H1 (cell line): ENCODE measurements around the gene COL26A1. TPM values are rescaled to one million over a fixed set of nuclear protein-coding genes. Genes with fewer than 3 reads are reported as not detected.

Experiments used
- CTCF ChIA-PET: fragments of 300-600 bp; sonication (Branson Sonifier 250); formaldehyde crosslinking; loops from one replicate; lab custom pipeline; 2021; ENCODE audit not compliant: partially characterized antibody; lab: Charles Lee
- POLR2A ChIA-PET: fragments of 300-600 bp; sonication (Branson Sonifier 250); formaldehyde crosslinking; loops from one replicate; lab custom pipeline; 2021; ENCODE audit warnings: inconsistent platforms; ENCODE audit not compliant: partially characterized antibody; lab: Charles Lee
- DNase-seq, 2 experiments: peaks; one replicate each; pipeline versions ENCODE4 v3.0.0 to v3.0.0-alpha.2; 2010 to 2022; ENCODE audit warnings: low spot score in 2 of 2, low read depth in 1 of 2, mixed read lengths in 1 of 2
- FAIRE-seq: peaks from 2 replicates; lab custom pipeline; 2011; peaks lifted over from hg19 to GRCh38; lab: Jason Lieb, UNC
- H2AFZ ChIP-seq: 2 replicates; pipeline ENCODE4 v1.8.1; 2012; ENCODE audit warnings: low read length, inconsistent platforms
- H2AK5ac ChIP-seq: 2 replicates; pipeline ENCODE4 v1.6.1; 2013; ENCODE audit warnings: low read depth, low read length
- H2BK120ac ChIP-seq: replicated peaks from 2 replicates; pipeline ENCODE3; 2013; ENCODE audit warnings: low read depth, low read length, inconsistent platforms
- H2BK12ac ChIP-seq: 2 replicates; pipeline ENCODE4 v1.6.1; 2013; ENCODE audit warnings: low read depth, low read length
- H2BK15ac ChIP-seq: 2 replicates; pipeline ENCODE4 v1.6.1; 2013; ENCODE audit warnings: low read length
- H2BK20ac ChIP-seq: 2 replicates; pipeline ENCODE4 v1.6.1; 2013; ENCODE audit warnings: low read length
- H2BK5ac ChIP-seq: 2 replicates; pipeline ENCODE4 v1.6.1; 2013; ENCODE audit warnings: low read depth, low read length
- H3K14ac ChIP-seq: 2 replicates; pipeline ENCODE4 v1.6.1; 2013; ENCODE audit warnings: inconsistent platforms; ENCODE audit not compliant: insufficient read length
- H3K18ac ChIP-seq: 2 replicates; pipeline ENCODE4 v1.6.1; 2013; ENCODE audit warnings: low read length; ENCODE audit errors: extremely low read depth
- H3K23ac ChIP-seq: 2 replicates; pipeline ENCODE4 v1.6.1; 2013; ENCODE audit warnings: inconsistent platforms; ENCODE audit not compliant: insufficient read length
- H3K23me2 ChIP-seq: 2 replicates; pipeline ENCODE4 v1.6.1; 2013; ENCODE audit warnings: low read depth, low read length
- H3K27ac ChIP-seq: 2 replicates; pipeline ENCODE4 v1.6.1; 2011; ENCODE audit warnings: low read depth, low read length, inconsistent platforms
- H3K27me3 ChIP-seq, 4 experiments: replicated peaks in 1 of 4; 1 replicate in 1 of 4; 2 replicates in 3 of 4; pipeline versions ENCODE4 v1.6.1 to v1.8.1; 2011 to 2013; ENCODE audit warnings: low read length in 3 of 4, mild to moderate bottlenecking in 3 of 4, inconsistent platforms in 2 of 4, mixed read lengths in 2 of 4, moderate library complexity in 1 of 4; ENCODE audit not compliant: control insufficient read depth in 3 of 4, insufficient read depth in 3 of 4; ENCODE audit errors: extremely low read depth in 1 of 4
- H3K36me3 ChIP-seq, 4 experiments: 2 replicates each; pipeline versions ENCODE4 v1.6.1 to v1.8.1; 2011 to 2013; ENCODE audit warnings: mild to moderate bottlenecking in 4 of 4, low read length in 3 of 4, moderate library complexity in 2 of 4, control low read depth in 1 of 4, inconsistent platforms in 1 of 4; ENCODE audit not compliant: insufficient read depth in 4 of 4, control insufficient read depth in 2 of 4
- H3K4ac ChIP-seq: replicated peaks from 2 replicates; pipeline ENCODE3; 2013; ENCODE audit warnings: low read length, low read depth, mixed read lengths, inconsistent platforms; ENCODE audit not compliant: insufficient read length
- H3K4me1 ChIP-seq, 4 experiments: replicated peaks in 1 of 4; 1 replicate in 1 of 4; 2 replicates in 3 of 4; pipeline versions ENCODE4 v1.6.1 to v1.8.1; 2011 to 2013; ENCODE audit warnings: low read length in 3 of 4, inconsistent platforms in 2 of 4, mixed read lengths in 1 of 4; ENCODE audit not compliant: insufficient read depth in 4 of 4, control insufficient read depth in 3 of 4
- H3K4me2 ChIP-seq, 2 experiments: 2 replicates each; pipeline versions ENCODE4 v1.6.1 to v1.8.1; 2011 to 2013; ENCODE audit warnings: low read depth in 2 of 2, low read length in 2 of 2, control low read depth in 1 of 2, inconsistent platforms in 1 of 2, mild to moderate bottlenecking in 1 of 2; ENCODE audit not compliant: insufficient read depth in 1 of 2
- H3K4me3 ChIP-seq, 4 experiments: fragments of 200-600, 300-600 bp in 1 of 4; sonication (generic), shearing (Covaris generic), sonication (Bioruptor Twin) in 1 of 4; 2 replicates each; pipeline versions ENCODE4 v1.5.1 to v1.8.1; 2011 to 2016; ENCODE audit warnings: low read length in 4 of 4, low read depth in 3 of 4, control low read depth in 2 of 4, inconsistent platforms in 2 of 4, mild to moderate bottlenecking in 2 of 4, mixed read lengths in 1 of 4, moderate library complexity in 1 of 4; ENCODE audit not compliant: insufficient read depth in 2 of 4; ENCODE audit errors: extremely low read depth in 1 of 4
- H3K56ac ChIP-seq: replicated peaks from 2 replicates; pipeline ENCODE3; 2013; ENCODE audit warnings: low read depth, mild to moderate bottlenecking, mixed read lengths, low read length, inconsistent platforms; ENCODE audit not compliant: insufficient read length
- H3K79me1 ChIP-seq: 2 replicates; pipeline ENCODE4 v1.6.1; 2013; ENCODE audit warnings: low read depth, low read length, control low read depth
- H3K79me2 ChIP-seq, 2 experiments: 2 replicates each; pipeline versions ENCODE4 v1.6.1 to v1.8.1; 2012 to 2013; ENCODE audit warnings: low read length in 2 of 2, mild to moderate bottlenecking in 2 of 2, inconsistent platforms in 1 of 2; ENCODE audit not compliant: insufficient read depth in 2 of 2, control insufficient read depth in 1 of 2
- H3K9ac ChIP-seq, 4 experiments: replicated peaks in 1 of 4; 1 replicate in 1 of 4; 2 replicates in 3 of 4; pipeline versions ENCODE4 v1.6.1 to v1.8.1; 2011 to 2013; ENCODE audit warnings: low read depth in 3 of 4, low read length in 3 of 4, control low read depth in 2 of 4, mild to moderate bottlenecking in 2 of 4, moderate library complexity in 2 of 4, inconsistent platforms in 1 of 4; ENCODE audit errors: extremely low read depth in 1 of 4
- H3K9me3 ChIP-seq, 2 experiments: 2 replicates each; pipeline versions ENCODE4 v1.6.1 to v1.8.1; 2012 to 2013; ENCODE audit warnings: mild to moderate bottlenecking in 2 of 2, moderate library complexity in 2 of 2, control low read depth in 1 of 2, inconsistent platforms in 1 of 2, low read depth in 1 of 2, low read length in 1 of 2, mixed read lengths in 1 of 2; ENCODE audit not compliant: insufficient read depth in 2 of 2
- H4K20me1 ChIP-seq, 2 experiments: replicated peaks in 1 of 2; 2 replicates each; pipeline versions ENCODE3 to v1.8.1; 2011 to 2013; ENCODE audit warnings: inconsistent platforms in 2 of 2, low read length in 2 of 2, mild to moderate bottlenecking in 1 of 2; ENCODE audit not compliant: insufficient read depth in 2 of 2, control insufficient read depth in 1 of 2
- H4K5ac ChIP-seq: 2 replicates; pipeline ENCODE4 v1.6.1; 2013; ENCODE audit warnings: low read length, low read depth, mixed read lengths, inconsistent platforms; ENCODE audit not compliant: insufficient read length
- H4K8ac ChIP-seq: 2 replicates; pipeline ENCODE4 v1.8.0; 2013; ENCODE audit warnings: mild to moderate bottlenecking, moderate library complexity, low read length, inconsistent platforms; ENCODE audit not compliant: insufficient read depth; ENCODE audit errors: extremely low read depth
- H4K91ac ChIP-seq: replicated peaks from 2 replicates; pipeline ENCODE3; 2013; ENCODE audit warnings: low read length, mixed read lengths, inconsistent platforms; ENCODE audit not compliant: insufficient read length
- BCL11A ChIP-seq, 2 experiments: IDR thresholded peaks; one replicate each; pipeline ENCODE4 v1.6.1; 2011; ENCODE audit warnings: low read depth in 2 of 2, low read length in 2 of 2, mild to moderate bottlenecking in 2 of 2
- CHD2 ChIP-seq: IDR thresholded peaks from 2 replicates; pipeline ENCODE4 v1.6.1; 2012; ENCODE audit warnings: low read length, improper control_type of control experiment
- CREB1 ChIP-seq: IDR thresholded peaks from 2 replicates; pipeline ENCODE4 v1.6.1; 2012; ENCODE audit warnings: inconsistent platforms
- GABPA ChIP-seq: IDR thresholded peaks from 2 replicates; pipeline ENCODE4 v1.6.1; 2011; ENCODE audit warnings: mild to moderate bottlenecking, low read length, moderate library complexity, borderline replicate concordance; ENCODE audit not compliant: insufficient read depth
- SAP30 ChIP-seq: fragments of 300-600 bp; sonication (generic); IDR thresholded peaks from 2 replicates; pipeline ENCODE4 v1.7.1; 2012; ENCODE audit warnings: low read length, moderate library complexity, mild to moderate bottlenecking, inconsistent platforms; ENCODE audit not compliant: insufficient read depth, insufficient replicate concordance
- SUZ12 ChIP-seq: fragments of 200-600 bp; sonication (generic); IDR thresholded peaks from 2 replicates; pipeline ENCODE4 v1.6.1; 2012; ENCODE audit warnings: mild to moderate bottlenecking, inconsistent platforms, low read length, moderate library complexity, mixed read lengths
- TEAD4 ChIP-seq: IDR thresholded peaks from 2 replicates; pipeline ENCODE4 v1.6.1; 2012; ENCODE audit warnings: low read depth, low read length, inconsistent platforms, mixed read lengths
- WGBS, 2 experiments: shearing (Covaris generic) in 1 of 2; methylation state at CpG; one replicate each; pipeline versions ENCODE4 v1.1.6 to v1.1.7; 2013 to 2015; ENCODE audit warnings: low lambda C conversion rate in 2 of 2, mixed read lengths in 2 of 2, inconsistent platforms in 1 of 2, low coverage in 1 of 2, missing lambda C conversion rate in 1 of 2; ENCODE audit not compliant: insufficient replicate concordance in 2 of 2, insufficient coverage in 1 of 2, insufficient read length in 1 of 2; ENCODE audit errors: extremely low coverage in 1 of 2, missing lambda C conversion rate in 1 of 2; 5-methylcytosine and 5-hydroxymethylcytosine counted together
- polyA plus RNA-seq, 7 experiments: library from polyadenylated mRNA; depleted of rRNA in 3 of 7; stranded (reverse) in 5 of 7; unstranded in 2 of 7; fragments of >200 nt in 5 of 7; fragments of 200-250 nt in 2 of 7; gene quantifications; 1 replicate in 5 of 7; 2 replicates in 1 of 7; 4 replicates in 1 of 7; pipeline versions ENCODE4 v1.2.1 to v1.2.3, GENCODE V29; 2011 to 2013; ENCODE audit warnings: missing spikeins in 2 of 7, mixed read lengths in 2 of 7
- total RNA-seq: library from RNA; stranded (reverse); fragmentation: NEBNext Ultra II Directional; extraction: Animal tissue kit (Norgen Biotek cat#: 25700); gene quantifications from 2 replicates; pipeline ENCODE4 v1.2.1, GENCODE V29; 2021

COL26A1 gene
- total and polyA plus RNA-seq, 2 of the 8 experiments (the other 6 are each of a cell fraction or from before 2014, with no cell fraction given), result 51.1 to 68.8 TPM

GRCh38 chr7:101486433-101487104 lies 123.9 kb downstream of the COL26A1 start:
- DNase-seq, result peak in 1 of 2 experiments; percentile 68
- POLR2A ChIA-PET, result interaction anchor here (0.6 to 4.1 kb wide), 9 partner anchors 8 to 788 kb away, joined by 3 to 29 read pairs (median 3); partner anchors contain the start of genes COL26A1 and IFT22
- no peak overlapping the region for H3K14ac ChIP-seq
- TF ChIP-seq CREB1 (no peak), GABPA (no peak), SAP30 (no peak), TEAD4 (peak; percentile 76; the same call in 1 of the 2 replicates), CHD2 (no peak), BCL11A (IDR thresholded peaks at IDR 0.05; ENCODE audit: low read depth in 2 of 2, low read length in 2 of 2) (no peak), SUZ12 (no peak)

More at GRCh38 chr7:101486433-101487104, 123.9 kb downstream of the COL26A1 start:
- 46% methylated on average over 25 of the region's 25 CpGs; no CpG with 5 or more reads in 1 of the 2 experiments for whole genome bisulfite sequencing, 2 experiments
- CTCF ChIA-PET, result interaction anchor here (0.6 to 0.9 kb wide), 9 partner anchors 13 to 998 kb away, joined by 3 to 5 read pairs (median 3); no protein-coding TSS in a partner anchor
- peak overlapping the region; percentile 38 for H3K18ac ChIP-seq
- H4K91ac ChIP-seq, result peak overlapping the region; percentile 70
- no peak overlapping the region for H3K9ac ChIP-seq
- H2BK20ac ChIP-seq, result no peak overlapping the region; the same call in 1 of the 2 replicates
- no peaks in the 10 kb centered on the region for H3K36me3 ChIP-seq
- H4K8ac ChIP-seq, result peak overlapping the region; percentile 39; the same call in 1 of the 2 replicates
- no peak overlapping the region for H2BK120ac ChIP-seq
- H3K4me2 ChIP-seq, result peak overlapping the region; percentile 10 to 67; a peak in 3 of 4 replicates
- H2BK5ac ChIP-seq, result peak overlapping the region; percentile 66; the same call in 1 of the 2 replicates
- H3K56ac ChIP-seq, result no peak overlapping the region
- H3K27ac ChIP-seq, result peak overlapping the region; percentile 5; the same call in 1 of the 2 replicates
- no peaks in the 10 kb centered on the region for H3K79me2 ChIP-seq
- peak overlapping the region; percentile 84; the same call in 1 of the 2 replicates for H2BK12ac ChIP-seq
- no peaks in the 10 kb centered on the region for H3K23me2 ChIP-seq
- H3K79me1 ChIP-seq, result no peaks in the 10 kb centered on the region
- H3K23ac ChIP-seq, result no peak overlapping the region
- H3K9me3 ChIP-seq, result no peaks in the 10 kb centered on the region
- H3K4ac ChIP-seq, result no peak overlapping the region
- 0 out of 7 replicates have a peak, but pooled peaks cover 0 to 2% (median 0%) of the 10 kb centered on the region in 4 experiments for H3K27me3 ChIP-seq
- peak; percentile 32 for FAIRE-seq
- no peak overlapping the region for H2BK15ac ChIP-seq
- H2AK5ac ChIP-seq, result no peak overlapping the region
- H4K20me1 ChIP-seq, result no peaks in the 10 kb centered on the region
- H4K5ac ChIP-seq, result no peak overlapping the region
- no peak overlapping the region for H2AFZ ChIP-seq
- peak overlapping the region in 1 of 4 experiments; percentile 0; a peak in 1 of 8 replicates for H3K4me3 ChIP-seq
- H3K4me1 ChIP-seq, result peaks cover 9 to 21% (median 14%) of the 10 kb centered on the region in 4 experiments
